ENCODE data around the gene C12orf50.
"Not testable (repeated sequence)": the region's sequence is repeated elsewhere in the genome, so short reads cannot be mapped to it uniquely, and the experiment has no call there.

Gene C12orf50

GRCh38 chr12:87985069-87985675 lies 44.0 kb downstream of the C12orf50 start:
- DNase-seq, result no peak

GRCh38 chr12:87982208-87982607 lies 47.0 kb downstream of the C12orf50 start:
- no peak for DNase-seq

DNA sequence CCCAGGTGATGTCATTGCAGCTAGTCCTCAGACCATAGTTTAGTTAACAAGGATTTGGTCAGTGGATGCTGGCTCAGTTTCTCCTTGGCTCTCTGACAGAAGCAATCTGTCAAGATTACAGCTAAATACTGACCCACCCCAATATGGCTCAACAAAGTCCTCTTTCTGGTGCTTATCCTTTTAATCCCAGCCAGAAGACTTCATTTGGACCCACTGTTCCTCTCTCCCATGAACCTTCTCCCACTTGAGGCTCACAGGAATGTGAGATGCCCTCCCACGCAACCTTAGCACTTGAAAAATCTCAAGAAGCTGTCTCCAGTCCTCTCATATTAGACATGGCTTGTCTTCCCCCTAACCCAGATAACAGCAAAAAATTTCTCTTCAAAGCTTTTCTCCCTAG lies 47.7 kb downstream of the C12orf50 start:
- no peak for DNase-seq

DNA sequence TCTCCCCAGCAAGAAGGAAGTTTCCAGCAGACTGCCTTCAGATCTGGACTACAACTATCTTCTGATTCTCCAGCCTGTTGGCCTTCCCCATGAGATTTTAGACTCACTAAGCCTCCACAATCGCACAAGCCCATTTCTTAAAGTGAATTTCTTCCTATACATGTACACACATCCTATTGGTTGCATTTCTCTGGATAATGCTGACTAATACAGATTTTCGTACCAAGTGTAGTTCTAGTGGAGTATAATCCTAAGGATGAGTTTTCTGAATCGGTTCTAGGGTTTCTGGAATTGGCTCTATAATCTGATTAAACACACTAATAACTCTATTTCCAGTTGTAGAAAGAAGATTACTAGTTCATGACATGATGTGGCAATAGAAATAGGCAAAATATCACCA lies 53.3 kb downstream of the C12orf50 start:
- DNase-seq, result no peak

GRCh38 chr12:87967871-87968270 lies 61.3 kb downstream of the C12orf50 start:
- DNase-seq, result no peak

DNA sequence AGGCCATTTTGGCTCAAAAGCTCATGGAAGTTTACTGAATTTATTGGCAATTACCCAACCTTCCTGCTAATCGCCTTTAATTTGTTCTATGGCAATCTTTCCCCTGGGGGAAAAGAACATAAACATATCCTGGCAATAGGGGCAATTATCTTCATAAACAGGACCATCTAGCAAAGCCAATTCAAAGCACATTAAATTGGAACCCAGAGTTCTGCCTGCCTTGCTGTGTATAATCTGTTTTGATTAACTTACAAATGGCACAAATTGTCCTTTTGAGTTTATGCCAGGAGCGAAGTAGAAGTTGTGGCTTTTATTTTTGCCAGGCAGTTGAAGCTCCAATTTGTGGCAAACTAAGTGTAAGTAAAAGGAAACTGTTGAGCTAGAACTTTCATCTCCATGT lies 68.6 kb downstream of the C12orf50 start:
- no peak for DNase-seq

DNA sequence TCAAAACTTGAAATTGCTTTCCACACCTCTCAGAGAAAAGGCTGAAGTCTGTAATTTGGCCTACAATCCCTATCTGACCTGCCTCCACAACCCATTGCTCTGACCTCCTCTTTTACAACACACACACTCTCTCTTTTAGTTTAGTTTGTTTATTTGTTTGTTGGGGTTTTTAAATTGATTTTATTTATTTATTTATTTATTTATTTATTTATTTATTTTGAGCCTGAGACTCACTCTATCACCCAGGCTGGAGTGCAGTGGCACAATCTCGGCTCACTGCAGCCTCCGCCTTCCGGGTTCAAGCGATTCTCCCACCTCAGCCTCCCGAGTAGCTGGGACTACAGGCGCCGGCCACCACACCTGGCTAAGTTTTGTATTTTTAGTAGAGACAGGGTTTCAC lies 75.2 kb downstream of the C12orf50 start:
- DNase-seq, result not testable (repeated sequence)

DNA sequence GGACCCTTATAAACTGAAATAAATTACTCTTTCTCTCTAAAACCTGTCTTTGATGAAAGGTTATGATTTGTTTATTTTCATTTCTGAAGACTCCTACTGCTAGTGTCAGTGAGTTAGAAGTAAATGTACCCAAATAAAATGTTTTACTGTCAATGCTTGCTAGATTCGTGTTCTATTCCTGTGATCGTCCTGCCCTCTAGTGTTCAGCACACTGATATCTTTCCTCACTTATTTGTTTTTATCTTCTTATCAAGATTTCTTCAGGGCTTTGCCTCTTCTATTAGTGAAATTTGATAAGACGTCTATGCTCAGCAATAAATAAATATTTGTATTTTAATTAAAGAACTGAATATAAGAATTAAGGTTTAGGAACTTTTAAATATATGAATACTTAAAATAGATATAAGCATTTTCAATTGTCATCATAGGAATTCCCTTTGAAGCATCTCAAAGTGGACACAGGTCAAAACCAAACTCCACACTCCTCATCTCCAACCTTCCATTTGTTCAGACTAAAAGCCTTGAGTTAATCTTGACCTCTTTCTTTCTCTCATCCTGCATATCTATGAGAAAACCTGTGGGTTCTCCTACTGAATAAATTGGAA lies 75.8 kb downstream of the C12orf50 start:
- no peak for DNase-seq

DNA sequence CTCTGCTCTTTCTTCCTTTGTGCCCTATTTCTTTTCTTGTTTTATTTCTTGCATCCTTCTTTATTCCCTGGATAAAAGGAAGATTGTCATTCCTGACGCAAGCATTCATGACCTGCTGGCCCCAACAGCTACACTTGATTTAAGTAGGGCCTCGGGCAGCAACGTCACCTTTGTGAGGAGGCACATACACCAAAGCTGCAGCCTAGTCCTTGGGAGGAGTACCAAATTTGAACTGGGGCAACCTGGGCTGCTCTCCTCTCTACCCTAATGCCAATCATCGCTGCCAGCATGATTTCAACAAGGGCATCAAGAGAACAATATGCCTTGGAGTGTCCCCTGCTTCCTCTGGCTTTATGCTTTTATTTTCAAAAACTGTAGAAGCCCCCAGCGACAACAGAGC lies 76.4 kb downstream of the C12orf50 start:
- no peak for DNase-seq

DNA sequence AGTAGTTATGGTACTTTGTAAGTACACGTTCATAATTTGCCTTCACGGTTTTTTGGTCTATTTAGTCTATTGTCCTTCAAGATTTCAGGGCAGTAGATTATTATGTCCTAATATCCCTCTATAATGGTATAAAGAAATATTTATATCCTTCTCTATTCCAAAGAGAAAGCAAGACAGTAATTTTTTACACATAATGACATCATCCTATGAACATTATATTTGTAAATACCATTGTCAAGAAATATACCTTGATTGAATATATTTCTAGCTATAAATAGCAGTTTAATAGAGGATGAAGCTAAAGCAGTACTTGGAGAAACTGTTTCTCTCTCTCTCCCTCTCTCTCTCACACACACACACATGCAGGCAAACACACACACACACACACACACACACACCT lies 77.0 kb downstream of the C12orf50 start:
- no peak for DNase-seq

GRCh38 chr12:87943762-87944161 lies 85.4 kb downstream of the C12orf50 start:
- no peak for DNase-seq

DNA sequence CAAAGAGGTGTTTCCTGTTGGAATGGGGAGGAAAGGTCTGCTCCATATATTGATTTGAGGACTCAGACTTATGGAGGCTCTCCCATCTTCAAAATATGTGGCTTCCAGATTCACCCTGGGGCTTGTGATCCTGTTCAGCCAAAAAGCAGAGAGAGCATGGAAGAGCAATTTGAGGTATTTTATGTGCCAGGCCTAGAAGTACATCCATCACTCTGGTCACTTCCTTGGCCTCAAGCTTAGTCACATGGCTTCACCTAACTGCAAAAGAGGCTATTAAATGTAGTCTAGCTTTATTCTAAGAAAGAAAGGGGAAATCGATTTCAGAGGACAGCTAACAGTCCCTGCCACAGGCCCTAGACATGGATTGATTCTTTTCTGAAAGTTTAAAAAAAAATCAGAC lies 86.2 kb downstream of the C12orf50 start:
- no peak for DNase-seq

- DNase-seq, result no peak
Measured at GRCh38 chr12:87939182-87939581, 90.0 kb downstream of the C12orf50 start.

DNA sequence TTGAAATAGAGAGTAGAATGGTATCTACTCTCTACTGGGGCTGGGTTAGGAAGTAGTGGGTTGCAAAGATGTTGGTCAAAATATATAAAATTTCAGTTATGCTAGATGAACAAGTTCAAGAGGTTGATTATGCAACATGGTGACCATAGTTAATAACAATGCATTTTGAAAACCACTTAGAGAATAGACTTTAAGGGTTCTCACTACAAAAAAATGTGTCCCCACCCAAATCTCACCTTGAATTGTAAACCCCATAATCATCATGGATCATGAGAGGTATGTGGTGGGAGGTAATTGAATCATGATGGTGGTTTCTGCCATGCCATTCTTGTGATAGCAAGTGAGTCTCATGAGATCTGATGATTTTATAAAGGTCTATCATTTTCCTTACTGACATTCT lies 94.0 kb downstream of the C12orf50 start:
- DNase-seq, result no peak

- no peak for DNase-seq
Measured at GRCh38 chr12:87933991-87934390, 95.2 kb downstream of the C12orf50 start.

DNA sequence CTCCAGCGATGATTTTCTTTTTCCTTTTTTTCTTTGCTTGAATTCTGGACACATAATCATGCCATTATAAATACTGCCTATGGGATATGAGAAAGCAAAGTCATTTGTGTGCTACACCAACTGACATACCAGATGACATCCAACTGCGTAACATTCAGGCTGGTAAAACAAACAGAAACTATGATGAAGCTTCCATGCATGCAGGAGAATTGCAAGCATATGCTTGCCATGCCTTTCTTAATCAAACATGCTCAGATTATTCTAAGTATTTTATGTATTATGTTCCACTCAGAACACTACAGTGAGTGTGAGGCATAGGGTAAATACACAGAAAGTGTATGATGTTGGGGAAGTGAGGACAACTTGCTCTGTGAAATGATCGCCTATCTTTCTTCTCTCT lies 97.4 kb downstream of the C12orf50 start:
- DNase-seq, result no peak

DNA sequence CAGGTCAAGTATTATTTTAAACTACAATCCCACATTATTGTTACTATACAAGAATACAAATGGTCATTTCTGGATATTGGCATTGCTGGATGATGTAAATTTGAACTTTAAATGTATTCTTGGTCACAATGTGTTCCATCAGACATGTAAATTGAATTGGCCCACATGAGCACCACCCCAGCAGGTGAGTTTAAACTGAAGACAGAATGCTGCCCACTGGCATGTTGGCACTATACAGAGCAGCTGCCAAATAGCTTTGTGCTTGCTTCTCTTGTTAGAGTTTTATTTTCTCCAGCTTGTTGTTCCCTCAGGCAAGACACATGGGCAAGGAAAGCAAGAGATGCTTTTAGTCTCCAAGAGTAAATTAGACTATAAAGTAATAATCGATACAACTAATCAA lies 98.6 kb downstream of the C12orf50 start:
- DNase-seq, result no peak

Measured in stimulated activated CD4-positive, alpha-beta T cell treated with anti-CD3 and anti-CD28 coated beads, Interleukin-4, amount 100 ng/mL, for 24 hours (primary cell).